Adipocyte (in vitro differentiated cells): Measurements from ENCODE around the gene MAGI1.

Experiments
- DNase-seq: peaks from one replicate; pipeline ENCODE4 v3.0.0-alpha.2; 2015; ENCODE audit warnings: low read depth
- H3K27me3 ChIP-seq: replicated peaks from 2 replicates; pipeline ENCODE4 v1.7.0; 2013; ENCODE audit warnings: mild to moderate bottlenecking, low read length, moderate library complexity; ENCODE audit not compliant: control insufficient read depth, insufficient read depth
- H3K36me3 ChIP-seq: 2 replicates; pipeline ENCODE4 v1.7.0; 2013; ENCODE audit warnings: low read length, mild to moderate bottlenecking, moderate library complexity; ENCODE audit not compliant: control insufficient read depth, insufficient read depth, severe bottlenecking
- H3K4me1 ChIP-seq: 2 replicates; pipeline ENCODE4 v1.7.0; 2013; ENCODE audit warnings: mild to moderate bottlenecking, low read length, moderate library complexity; ENCODE audit not compliant: control insufficient read depth, insufficient read depth
- H3K4me3 ChIP-seq: 2 replicates; pipeline ENCODE4 v1.7.0; 2013; ENCODE audit warnings: mild to moderate bottlenecking, low read length, moderate library complexity
- H3K9ac ChIP-seq: 2 replicates; pipeline ENCODE4 v1.7.0; 2013; ENCODE audit warnings: mild to moderate bottlenecking, low read length, moderate library complexity
- H3K9me3 ChIP-seq: 2 replicates; pipeline ENCODE4 v1.7.0; 2013; ENCODE audit warnings: mild to moderate bottlenecking, low read length, moderate library complexity; ENCODE audit not compliant: control insufficient read depth

Gene MAGI1

DNA sequence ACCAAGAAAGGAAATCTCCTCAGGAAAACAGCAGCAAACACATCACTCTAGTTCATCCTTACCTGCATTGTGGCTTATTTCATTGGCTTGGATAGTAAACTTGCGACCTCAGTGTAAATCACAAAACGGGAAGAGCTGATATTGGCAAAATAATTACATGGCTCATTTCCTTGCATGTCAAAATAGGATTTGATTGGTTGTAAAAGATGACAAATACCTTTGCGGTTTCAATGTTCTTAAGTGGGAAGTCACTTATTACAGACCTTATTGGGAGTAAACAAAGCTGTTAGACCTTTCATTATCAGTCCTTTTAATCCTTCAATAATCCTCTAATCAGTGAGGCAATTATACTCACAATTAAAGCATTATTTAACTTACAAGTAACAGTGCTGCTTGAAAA is 590.6 kb downstream of the MAGI1 start:
- H3K9ac ChIP-seq: no peak overlapping the region
- peaks cover 16% of the 10 kb centered on the region for H3K36me3 ChIP-seq
- DNase-seq: no peak
- no peaks in the 10 kb centered on the region for H3K4me1 ChIP-seq
- H3K27me3 ChIP-seq: no peaks in the 10 kb centered on the region
- no peak overlapping the region for H3K4me3 ChIP-seq
- no peaks in the 10 kb centered on the region for H3K9me3 ChIP-seq

DNA sequence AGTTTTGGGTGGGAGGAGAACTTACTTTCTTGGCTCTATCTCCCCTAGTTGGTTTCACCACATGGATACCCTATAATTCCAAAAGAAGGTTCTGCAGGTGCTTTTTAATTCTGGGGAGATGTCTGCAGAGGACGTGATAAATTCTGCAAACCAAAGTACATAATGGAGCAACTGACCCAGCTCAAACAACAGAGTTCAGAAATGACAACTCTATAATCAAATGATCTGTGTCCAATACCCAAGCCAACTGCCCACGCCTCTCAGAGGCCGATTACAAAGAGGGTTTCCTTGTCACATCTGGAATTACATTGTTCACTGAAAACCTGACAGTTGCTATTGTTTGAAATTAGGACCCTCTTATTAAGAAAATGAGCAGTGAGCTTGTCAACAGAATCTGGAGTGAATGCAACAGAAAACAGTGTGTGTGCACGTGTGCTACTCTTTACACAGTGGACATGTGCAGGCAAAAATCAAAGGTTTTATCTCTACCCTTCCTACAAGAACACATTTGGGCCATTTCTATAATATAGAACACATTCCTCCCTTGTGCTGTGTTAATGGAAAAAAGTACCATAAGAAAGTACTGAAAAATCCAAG is 593.0 kb downstream of the MAGI1 start:
- H3K9ac ChIP-seq: no peak overlapping the region
- H3K27me3 ChIP-seq: no peaks in the 10 kb centered on the region
- H3K4me3 ChIP-seq: no peak overlapping the region
- H3K36me3 ChIP-seq: peaks cover 21% of the 10 kb centered on the region
- no peaks in the 10 kb centered on the region for H3K9me3 ChIP-seq
- DNase-seq: no peak
- no peaks in the 10 kb centered on the region for H3K4me1 ChIP-seq

DNA sequence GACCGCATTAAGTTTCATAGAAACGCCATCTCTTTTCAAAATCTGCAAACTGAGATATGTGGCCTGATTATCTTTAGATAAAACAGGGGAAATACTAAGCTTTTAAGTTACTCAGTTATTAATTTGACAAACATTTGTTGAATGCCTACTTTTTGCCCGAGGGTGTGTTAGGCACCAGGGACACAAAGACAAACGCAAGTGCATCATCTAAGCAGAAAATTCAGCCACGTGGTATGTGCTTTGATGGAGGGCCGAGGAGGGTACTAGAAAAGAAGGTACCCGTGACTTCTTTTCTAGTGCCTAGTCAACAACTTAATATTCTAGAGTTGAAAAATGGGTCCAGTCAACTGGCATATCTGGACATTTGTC is 594.3 kb downstream of the MAGI1 start:
- no peaks in the 10 kb centered on the region for H3K9me3 ChIP-seq
- peaks cover 14% of the 10 kb centered on the region for H3K36me3 ChIP-seq
- no peak overlapping the region for H3K9ac ChIP-seq
- H3K4me1 ChIP-seq: no peaks in the 10 kb centered on the region
- DNase-seq: no peak
- no peak overlapping the region for H3K4me3 ChIP-seq
- H3K27me3 ChIP-seq: no peaks in the 10 kb centered on the region

DNA sequence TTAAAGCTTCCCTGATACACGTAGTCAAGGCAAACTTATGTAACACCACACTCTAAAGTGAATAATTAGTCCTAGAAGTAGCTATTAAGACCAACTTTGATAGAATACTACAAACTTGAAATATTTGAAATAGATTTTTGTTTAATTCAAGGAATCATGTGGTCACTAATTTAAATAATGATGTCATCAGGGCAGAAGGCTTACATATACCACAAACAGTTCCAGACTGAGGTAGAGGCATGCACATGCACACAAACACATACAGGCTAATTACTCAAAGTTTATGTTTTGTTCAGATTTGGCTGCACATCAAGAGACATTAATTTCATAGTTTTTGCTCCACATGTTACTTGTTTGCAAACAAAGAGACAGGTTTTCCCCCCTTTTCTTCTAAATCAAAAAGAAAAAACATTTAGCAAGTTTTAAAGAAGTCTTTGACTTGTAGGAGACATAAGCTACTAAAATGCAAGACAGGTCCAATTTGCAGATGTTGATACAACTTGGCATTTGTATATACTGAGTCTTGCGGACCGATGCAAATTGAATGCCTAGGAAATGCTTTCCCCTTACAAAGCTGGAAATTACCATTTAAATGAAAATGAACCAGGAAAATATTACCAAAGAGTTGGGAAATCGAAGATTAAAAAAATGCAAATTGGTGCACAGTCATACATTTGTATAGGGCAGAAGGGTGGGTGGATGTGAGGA is 594.8 kb downstream of the MAGI1 start:
- no peaks in the 10 kb centered on the region for H3K9me3 ChIP-seq
- no peaks in the 10 kb centered on the region for H3K4me1 ChIP-seq
- no peak for DNase-seq
- H3K9ac ChIP-seq: no peak overlapping the region
- H3K36me3 ChIP-seq: peaks cover 19% of the 10 kb centered on the region
- H3K4me3 ChIP-seq: no peak overlapping the region
- H3K27me3 ChIP-seq: no peaks in the 10 kb centered on the region

DNA sequence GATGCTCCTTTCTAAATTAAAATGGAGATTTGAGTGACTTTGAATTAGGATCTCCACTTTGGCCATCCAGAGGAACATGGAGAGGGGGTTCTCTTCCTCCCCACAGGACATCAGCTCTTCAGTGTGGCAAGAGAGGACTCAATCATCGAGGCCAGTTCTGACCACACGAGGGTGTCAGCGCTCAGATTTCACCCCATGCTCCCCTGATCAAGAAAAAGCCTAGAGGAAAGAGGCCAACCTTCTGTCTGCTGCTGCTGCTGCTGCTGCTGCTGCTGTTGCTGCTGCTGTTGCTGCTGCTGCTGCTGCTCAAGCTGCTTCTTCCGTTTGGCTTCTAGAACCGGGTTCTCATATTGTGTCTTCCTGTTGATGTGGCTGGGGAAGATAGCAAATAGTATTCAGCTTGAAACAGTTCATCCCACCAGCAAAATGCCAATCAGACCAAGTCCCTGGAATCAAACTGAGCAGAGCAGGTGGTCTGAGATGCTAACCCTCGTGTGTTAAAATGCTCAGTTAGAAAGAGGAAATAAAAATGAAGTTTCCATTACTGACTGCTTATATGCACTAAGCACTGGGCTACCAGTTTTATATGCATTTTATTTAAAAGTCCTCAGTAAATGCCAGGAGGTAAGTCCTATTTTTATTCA is 599.0 kb downstream of the MAGI1 start:
- H3K4me3 ChIP-seq: no peak overlapping the region
- H3K27me3 ChIP-seq: no peaks in the 10 kb centered on the region
- peaks cover 47% of the 10 kb centered on the region for H3K36me3 ChIP-seq
- H3K4me1 ChIP-seq: no peaks in the 10 kb centered on the region
- DNase-seq: peak; percentile 87
- H3K9me3 ChIP-seq: no peaks in the 10 kb centered on the region
- no peak overlapping the region for H3K9ac ChIP-seq

DNA sequence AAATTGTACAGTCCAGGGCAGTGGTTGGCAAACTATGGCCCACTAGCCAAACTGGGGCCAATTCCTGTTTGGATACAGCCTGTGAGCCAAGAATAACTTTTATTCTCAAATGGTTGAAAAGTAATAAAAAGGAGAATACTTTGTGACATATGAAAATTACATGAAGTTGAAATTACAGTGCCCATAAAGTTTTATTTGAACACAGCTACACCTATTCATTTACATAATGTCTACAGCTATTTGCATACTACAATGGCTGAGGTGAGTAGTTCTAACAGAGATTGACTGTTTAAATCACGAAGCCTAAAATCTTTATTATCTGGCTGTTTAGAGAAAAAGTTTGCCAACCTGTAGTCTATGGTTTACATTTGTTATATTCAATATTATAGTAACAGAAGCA is 600.1 kb downstream of the MAGI1 start:
- H3K4me1 ChIP-seq: no peaks in the 10 kb centered on the region
- H3K4me3 ChIP-seq: no peak overlapping the region
- no peak overlapping the region for H3K9ac ChIP-seq
- H3K27me3 ChIP-seq: no peaks in the 10 kb centered on the region
- H3K9me3 ChIP-seq: no peaks in the 10 kb centered on the region
- H3K36me3 ChIP-seq: peaks cover 51% of the 10 kb centered on the region
- DNase-seq: no peak

DNA sequence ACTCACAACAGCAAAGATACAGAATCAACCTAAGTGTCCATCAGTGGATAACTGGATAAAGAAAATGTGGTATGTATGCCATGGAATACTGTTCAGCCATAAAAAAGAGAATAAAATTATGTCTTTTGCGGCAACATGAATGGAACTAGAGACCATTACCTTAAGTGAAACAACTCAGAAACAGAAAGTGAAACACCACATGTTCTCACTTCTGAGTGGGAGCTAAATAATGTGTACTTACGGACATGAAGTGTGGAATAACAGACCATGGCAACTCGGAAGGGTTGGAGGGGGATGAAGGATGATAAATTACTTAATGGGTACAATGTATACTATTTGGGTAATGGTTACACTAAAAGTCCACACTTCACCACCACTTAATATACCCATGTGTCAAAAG is 600.6 kb downstream of the MAGI1 start:
- H3K9me3 ChIP-seq: no peaks in the 10 kb centered on the region
- H3K4me3 ChIP-seq: no peak overlapping the region
- H3K4me1 ChIP-seq: no peaks in the 10 kb centered on the region
- H3K9ac ChIP-seq: no peak overlapping the region
- DNase-seq: no peak
- H3K27me3 ChIP-seq: no peaks in the 10 kb centered on the region
- peaks cover 51% of the 10 kb centered on the region for H3K36me3 ChIP-seq

DNA sequence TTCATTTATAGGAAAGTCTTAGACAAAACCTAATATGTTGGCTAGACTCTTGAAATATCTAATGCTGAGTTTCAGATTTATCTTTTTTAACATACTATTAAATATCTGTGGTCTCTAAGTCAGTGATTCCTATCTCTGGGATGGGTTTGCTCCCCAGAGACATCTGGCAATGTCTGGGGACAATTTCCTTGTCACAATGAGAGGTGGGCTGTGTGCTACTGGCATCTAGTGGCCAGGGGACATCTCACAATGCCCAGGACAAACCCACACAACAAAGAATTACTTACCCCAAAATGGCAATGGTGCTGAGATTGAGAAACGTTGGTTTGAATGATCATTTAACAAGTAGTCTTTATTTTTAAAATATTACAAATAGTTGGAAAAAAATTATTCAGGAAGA is 602.1 kb downstream of the MAGI1 start:
- no peak overlapping the region for H3K4me3 ChIP-seq
- peak; percentile 33 for DNase-seq
- H3K27me3 ChIP-seq: no peaks in the 10 kb centered on the region
- H3K36me3 ChIP-seq: peaks cover 53% of the 10 kb centered on the region
- no peaks in the 10 kb centered on the region for H3K4me1 ChIP-seq
- H3K9ac ChIP-seq: no peak overlapping the region
- H3K9me3 ChIP-seq: no peaks in the 10 kb centered on the region

DNA sequence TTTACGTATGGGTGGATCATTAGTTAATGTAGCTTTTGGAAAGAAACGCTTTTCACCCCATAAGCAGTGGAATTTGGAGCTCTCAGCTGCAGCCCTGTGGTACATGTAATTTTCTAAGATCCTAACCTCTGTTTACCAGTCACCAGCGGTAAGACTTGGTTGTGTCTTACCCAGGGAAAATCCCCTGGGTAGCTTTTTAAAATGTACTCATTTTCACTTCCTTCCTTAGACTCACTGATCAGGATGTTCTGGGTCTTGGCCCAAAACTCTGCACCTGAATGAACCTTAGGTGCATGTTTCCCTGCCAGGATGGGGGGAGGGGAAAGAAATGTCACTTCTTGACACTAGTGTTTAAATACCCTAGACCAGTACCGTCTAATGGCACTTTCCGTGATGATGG is 605.2 kb downstream of the MAGI1 start:
- Histone ChIP-seq H3K4me1 (no peaks in the 10 kb centered on the region), H3K36me3 (peaks cover 68% of the 10 kb centered on the region), H3K9me3 (no peaks in the 10 kb centered on the region), H3K27me3 (no peaks in the 10 kb centered on the region), H3K9ac (no peak overlapping the region), H3K4me3 (no peak overlapping the region)
- no peak for DNase-seq

DNA sequence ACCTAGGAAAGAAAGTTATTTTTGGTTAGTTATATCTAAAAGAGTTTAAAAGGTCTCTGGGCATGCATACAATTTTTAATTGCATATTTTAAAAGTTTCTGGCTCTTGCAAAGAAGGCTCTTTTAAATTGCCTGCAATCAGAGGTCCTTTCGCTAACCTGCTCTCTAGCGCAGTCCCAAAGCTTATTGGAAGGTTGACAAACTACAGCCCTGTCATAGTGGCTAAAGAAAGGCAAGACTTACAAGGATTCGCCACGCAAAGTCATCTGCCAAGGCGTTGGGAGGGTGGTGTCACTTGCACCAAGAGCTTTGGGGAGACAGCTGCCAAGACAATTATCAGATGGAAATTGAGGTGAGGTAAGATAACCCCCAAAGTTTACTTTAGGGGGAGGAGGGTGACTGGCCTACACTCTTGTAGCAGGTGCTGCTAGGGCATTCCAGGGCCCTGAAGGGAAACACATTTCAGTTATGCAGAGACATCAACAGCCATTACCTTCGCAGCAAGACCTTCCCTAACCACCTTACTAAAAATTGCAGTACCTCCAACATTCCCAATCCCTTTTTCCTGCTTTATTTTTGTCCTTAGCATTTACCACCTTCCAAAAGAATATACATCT is 606.2 kb downstream of the MAGI1 start:
- Histone ChIP-seq H3K9ac (no peak overlapping the region), H3K9me3 (no peaks in the 10 kb centered on the region), H3K36me3 (peaks cover 67% of the 10 kb centered on the region), H3K27me3 (no peaks in the 10 kb centered on the region), H3K4me3 (no peak overlapping the region), H3K4me1 (no peaks in the 10 kb centered on the region)
- no peak for DNase-seq

DNA sequence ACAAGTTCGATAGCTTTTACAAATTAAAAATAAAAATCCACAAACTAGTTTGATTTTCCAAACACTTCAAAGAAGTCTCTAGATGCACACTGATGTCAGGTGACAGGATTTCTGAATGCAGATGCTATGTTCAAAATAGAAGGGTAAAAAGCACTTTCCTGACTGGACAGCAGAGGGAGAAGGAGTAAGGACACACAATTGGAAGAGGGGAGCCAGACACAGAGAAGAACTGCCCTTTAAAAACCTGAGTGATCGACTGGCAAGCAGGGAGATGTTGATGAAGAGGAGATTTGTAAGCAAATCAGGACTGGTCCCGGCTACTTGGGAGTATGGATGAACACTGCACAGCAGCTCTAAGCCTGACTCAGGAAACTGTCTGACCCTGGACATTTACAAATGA is 612.8 kb downstream of the MAGI1 start:
- H3K9me3 ChIP-seq: no peaks in the 10 kb centered on the region
- H3K4me1 ChIP-seq: no peaks in the 10 kb centered on the region
- peaks cover 34% of the 10 kb centered on the region for H3K36me3 ChIP-seq
- no peaks in the 10 kb centered on the region for H3K27me3 ChIP-seq
- DNase-seq: peak; percentile 36
- H3K4me3 ChIP-seq: no peak overlapping the region
- H3K9ac ChIP-seq: no peak overlapping the region
